GM12878 (cell line): ENCODE results near the gene IRGC. TPM values are rescaled to one million over a fixed set of nuclear protein-coding genes. Genes with fewer than 3 reads are reported as not detected.

Experiments
- ATAC-seq: fragments of 200-7000 bp; cut with Tn5 transposase; 3 replicates; pipeline ENCODE4 v1.9.1; 2020; ENCODE audit warnings: mild to moderate bottlenecking, moderate library complexity
- BruUV-seq: library from RNA; stranded (reverse); fragments of 400-500 nt; replicated peaks from 2 replicates; lab custom pipeline; 2021; lab: Mats Ljungman, UMichigan
- CTCF ChIA-PET: fragments of 300-600 bp; sonication (Branson Sonifier 250); formaldehyde crosslinking; extraction: SDS; loops from one replicate; lab custom pipeline; 2021; ENCODE audit warnings: inconsistent platforms; lab: Yijun Ruan, JAX
- POLR2A ChIA-PET: fragments of 350-600 bp; formaldehyde crosslinking; extraction: SDS; loops from one replicate; lab custom pipeline; 2021; ENCODE audit warnings: inconsistent platforms; lab: Charles Lee
- RAD21 ChIA-PET: fragments of 300-600 bp; sonication (Branson Sonifier 250); formaldehyde crosslinking; loops from one replicate; lab custom pipeline; 2023; ENCODE audit warnings: antibody characterized with exemption; ENCODE audit not compliant: unreplicated experiment; lab: Charles Lee
- SMC1A ChIA-PET: fragments of 300-600 bp; sonication (Branson Sonifier 250); formaldehyde crosslinking; loops from one replicate; lab custom pipeline; 2023; ENCODE audit not compliant: unreplicated experiment, uncharacterized antibody; lab: Charles Lee
- DNase-seq: peaks from one replicate; pipeline ENCODE4 v3.0.0-alpha.2; 2011; ENCODE audit warnings: low read depth, low spot score
- FAIRE-seq: peaks from 3 replicates; lab custom pipeline; 2011; peaks lifted over from hg19 to GRCh38; lab: Jason Lieb, UNC
- H2AFZ ChIP-seq: 2 replicates; pipeline ENCODE4 v1.6.0; 2011; ENCODE audit warnings: low read depth, low read length, control low read depth; ENCODE audit not compliant: control insufficient read depth
- H3K27ac ChIP-seq: 2 replicates; pipeline ENCODE4 v1.5.1; 2011; ENCODE audit warnings: control low read depth; ENCODE audit not compliant: control insufficient read depth, insufficient read depth
- H3K27me3 ChIP-seq, 2 experiments: replicated peaks in 1 of 2; 2 replicates each; pipeline versions ENCODE4 v1.6.0 to v1.6.1; 2011; ENCODE audit warnings: low read length in 1 of 2; ENCODE audit not compliant: control insufficient read depth in 2 of 2, insufficient read depth in 2 of 2
- H3K36me3 ChIP-seq, 2 experiments: 2 replicates each; pipeline ENCODE4 v1.5.1; 2011; ENCODE audit warnings: low read length in 1 of 2; ENCODE audit not compliant: control insufficient read depth in 2 of 2, insufficient read depth in 2 of 2
- H3K4me1 ChIP-seq: 2 replicates; pipeline ENCODE4 v1.6.1; 2011; ENCODE audit warnings: mild to moderate bottlenecking, low read length, moderate library complexity, mixed read lengths; ENCODE audit not compliant: control insufficient read depth, insufficient read depth
- H3K4me2 ChIP-seq: 2 replicates; pipeline ENCODE4 v1.6.0; 2011; ENCODE audit warnings: control low read depth; ENCODE audit not compliant: control insufficient read depth, insufficient read depth
- H3K4me3 ChIP-seq: fragments of 200-600 bp; sonication (generic); 2 replicates; pipeline ENCODE4 v1.5.1; 2016
- H3K79me2 ChIP-seq: 2 replicates; pipeline ENCODE4 v1.6.0; 2011; ENCODE audit warnings: low read length; ENCODE audit not compliant: control insufficient read depth, insufficient read depth
- H3K9ac ChIP-seq: 2 replicates; pipeline ENCODE4 v1.8.0; 2011; ENCODE audit warnings: low read length, control low read depth, mixed read lengths; ENCODE audit not compliant: control insufficient read depth, insufficient read depth
- H3K9me3 ChIP-seq: replicated peaks from 3 replicates; pipeline ENCODE4 v1.5.1; 2011; ENCODE audit warnings: mild to moderate bottlenecking, low read length; ENCODE audit not compliant: control insufficient read depth, insufficient read depth
- H4K20me1 ChIP-seq: 2 replicates; pipeline ENCODE4 v1.6.0; 2011; ENCODE audit not compliant: control insufficient read depth, insufficient read depth
- BACH1 ChIP-seq: fragments of 450-650 bp; IDR thresholded peaks from 2 replicates; pipeline ENCODE4 v1.6.1; 2017; ENCODE audit warnings: mild to moderate bottlenecking, borderline replicate concordance
- E2F4 ChIP-seq: IDR thresholded peaks from 2 replicates; pipeline ENCODE4 v1.6.1; 2012; ENCODE audit warnings: low read depth, low read length, improper control_type of control experiment
- EP300 ChIP-seq, 2 experiments: fragments of 150-350 bp in 1 of 2; IDR thresholded peaks; 2 replicates each; pipeline ENCODE4 v1.6.1; 2011 to 2012; ENCODE audit warnings: low read depth in 2 of 2, low read length in 2 of 2, borderline replicate concordance in 1 of 2, improper control_type of control experiment in 1 of 2, inconsistent platforms in 1 of 2; ENCODE audit not compliant: control insufficient read depth in 1 of 2
- EZH2 ChIP-seq: IDR thresholded peaks from 2 replicates; pipeline ENCODE4 v1.6.1; 2012; ENCODE audit warnings: low read depth, mild to moderate bottlenecking, control low read depth, inconsistent platforms, low read length, borderline replicate concordance; ENCODE audit not compliant: control insufficient read depth
- FOXM1 ChIP-seq: IDR thresholded peaks from 2 replicates; pipeline ENCODE4 v1.6.1; 2012; ENCODE audit warnings: low read depth, mild to moderate bottlenecking, inconsistent platforms, low read length, moderate library complexity
- HDGF ChIP-seq: fragments of 450-650 bp; IDR thresholded peaks from 2 replicates; pipeline ENCODE4 v1.6.1; 2016; ENCODE audit warnings: antibody characterized with exemption
- PKNOX1 ChIP-seq: fragments of 450-650 bp; IDR thresholded peaks from 2 replicates; pipeline ENCODE4 v1.6.1; 2016; ENCODE audit warnings: mild to moderate bottlenecking
- RBBP5 ChIP-seq: fragments of 200-600 bp; sonication (generic); conservative IDR thresholded peaks from 2 replicates; pipeline ENCODE4 v1.6.1; 2016
- SREBF2 ChIP-seq: IDR thresholded peaks from 2 replicates; pipeline ENCODE4 v1.6.1; 2012; ENCODE audit warnings: mild to moderate bottlenecking, low read length
- STAT1 ChIP-seq: fragments of 450-650 bp; conservative IDR thresholded peaks from 2 replicates; pipeline ENCODE4 v1.6.1; 2014; ENCODE audit warnings: antibody characterized with exemption, mild to moderate bottlenecking
- USF2 ChIP-seq: IDR thresholded peaks from 2 replicates; pipeline ENCODE4 v1.6.1; 2011; ENCODE audit warnings: low read depth, low read length, improper control_type of control experiment, borderline replicate concordance
- ZBTB4 ChIP-seq: fragments of 450-650 bp; formaldehyde crosslinking; IDR thresholded peaks from 2 replicates; pipeline ENCODE4 v1.4.0; 2022; ENCODE audit warnings: mild to moderate bottlenecking, moderate library complexity
- ZNF207 ChIP-seq: fragments of 450-650 bp; IDR thresholded peaks from 2 replicates; pipeline ENCODE4 v1.6.1; 2014; ENCODE audit warnings: antibody characterized with exemption, mild to moderate bottlenecking, borderline replicate concordance
- WGBS: methylation state at CpG from one replicate; pipeline ENCODE4 v1.1.6; 2016; ENCODE audit warnings: low lambda C conversion rate; ENCODE audit not compliant: insufficient replicate concordance, insufficient coverage; ENCODE audit errors: missing lambda C conversion rate; 5-methylcytosine and 5-hydroxymethylcytosine counted together
- in situ Hi-C: fragments of 300-500 bp; cut with MboI; formaldehyde crosslinking; loops from 9 replicates; pipeline ENCODE4 v1.14.3; 2018; ENCODE audit warnings: mixed read lengths
- intact Hi-C: fragments of 100-400 bp; cut with micrococcal nuclease; formaldehyde crosslinking; loops from one replicate; pipeline ENCODE4 v1.14.2; 2022; ENCODE audit not compliant: unreplicated experiment
- polyA plus RNA-seq, 11 experiments: library from polyadenylated mRNA; depleted of rRNA in 4 of 11; unstranded in 6 of 11; stranded (reverse) in 5 of 11; fragments of >200 nt; fragmentation: Nextera tagmentation in 4 of 11; fragmentation: Illumina TruSeq in 1 of 11; extraction: Ambion mirVana in 4 of 11; extraction: Trizol in 1 of 11; gene quantifications; 1 replicate in 1 of 11; 2 replicates in 10 of 11; pipeline versions ENCODE4 v1.2.1 to v1.2.3, GENCODE V29; 2011 to 2016; ENCODE audit warnings: inconsistent platforms in 2 of 11, missing spikeins in 2 of 11, low read depth in 1 of 11
- total RNA-seq, 4 experiments: library from RNA; depleted of rRNA in 3 of 4; stranded (reverse); fragments of >200 nt in 3 of 4; fragmentation: Illumina TruSeq in 1 of 4; extraction: Trizol in 1 of 4; gene quantifications; 2 replicates each; pipeline versions ENCODE4 v1.2.1 to v1.2.3, GENCODE V29; 2013 to 2021

IRGC gene
- total and polyA plus RNA-seq, 10 of the 15 experiments (the other 5 are each of a cell fraction or from before 2014, with no cell fraction given) = 0.04 TPM; not detected in 9

- Histone ChIP-seq H3K79me2 (no peaks in the 10 kb centered on the region), H3K4me3 (no peak overlapping the region), H3K9me3 (no peaks in the 10 kb centered on the region), H3K27me3 (no peaks in the 10 kb centered on the region), H3K4me1 (peaks cover 15% of the 10 kb centered on the region), H3K27ac (no peak overlapping the region), H2AFZ (no peak overlapping the region), H3K36me3 (no peaks in the 10 kb centered on the region), H3K9ac (no peak overlapping the region), H4K20me1 (no peaks in the 10 kb centered on the region), H3K4me2 (peak overlapping the region; percentile 83; the same call in 1 of the 2 replicates)
- intact Hi-C loops (no loop called here), in situ Hi-C loops (no loop called here)
- 94% methylated on average over 8 of the region's 8 CpGs for WGBS
- ChIA-PET SMC1A (interaction anchor here (0.8 to 1.4 kb wide), 7 partner anchors 8 to 218 kb away, joined by 3 to 4 read pairs (median 3); partner anchors contain the start of gene IRGQ), CTCF (interaction anchor here (1.0 to 1.2 kb wide), 3 partner anchors 27 to 136 kb away, joined by 3 read pairs; no protein-coding TSS in a partner anchor), POLR2A (interaction anchor here (0.6 to 1.1 kb wide), 2 partner anchors 49 to 81 kb away, joined by 6 to 7 read pairs; partner anchors contain the start of gene SMG9), RAD21 (interaction anchor here (0.6 to 1.7 kb wide), 2 partner anchors 40 to 51 kb away, joined by 3 to 5 read pairs; no protein-coding TSS in a partner anchor)
- DNase-seq = no peak
- no peak for ATAC-seq
- BruUV-seq = no TSS peak
- FAIRE-seq = no peak
- TF ChIP-seq ZBTB4 (CRISPR knock-in tag) (no peak), E2F4 (no peak), STAT1 (no peak), FOXM1 (no peak), SREBF2 (no peak), ZNF207 (no peak), EP300 (IDR thresholded peaks at IDR 0.05; ENCODE audit: borderline replicate concordance in 1 of 2, control insufficient read depth in 1 of 2, low read depth in 2 of 2, low read length in 2 of 2) (no peak), BACH1 (no peak), RBBP5 (no peak), PKNOX1 (no peak), HDGF (no peak), USF2 (no peak), EZH2 (no peak)
These were observed 41.7 kb upstream of the IRGC start for GRCh38 chr19:43674183-43674582.
